OCI-LY3 (cell line): ENCODE results near the gene MUC4.

Experiments
- EZH2phosphoT487 ChIP-seq: fragments of 200-600 bp; shearing (Covaris generic); IDR thresholded peaks from 2 replicates; pipeline ENCODE4 v1.6.1; 2018; ENCODE audit warnings: antibody characterized with exemption, mixed run types, low read depth
- TF ChIP-seq, protein P1 (sequence below): fragments of 200-600, 300-600 bp; sonication (generic); IDR thresholded peaks from 2 replicates; pipeline ENCODE4 v1.5.1; 2014; ENCODE audit warnings: antibody characterized with exemption, low read length, low read depth

DNA sequence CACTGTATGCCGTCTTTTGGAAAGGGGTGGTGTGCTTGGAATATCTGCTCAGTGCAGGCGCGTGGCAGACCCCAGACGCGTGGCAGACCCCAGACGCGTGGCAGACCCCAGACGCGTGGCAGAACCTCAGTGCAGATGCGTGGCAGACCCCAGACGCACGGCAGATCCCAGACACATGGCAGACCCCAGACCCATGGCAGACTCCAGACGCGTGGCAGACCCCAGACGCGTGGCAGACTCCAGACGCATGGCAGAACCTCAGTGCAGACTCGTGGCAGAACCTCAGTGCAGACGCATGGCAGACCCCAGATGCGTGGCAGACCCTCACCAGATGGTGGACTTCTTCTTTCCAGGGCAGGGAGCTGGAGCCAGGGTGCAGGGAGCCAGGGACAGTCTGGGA is 637 bp upstream of the MUC4 start:
- TF ChIP-seq, protein P1, sequence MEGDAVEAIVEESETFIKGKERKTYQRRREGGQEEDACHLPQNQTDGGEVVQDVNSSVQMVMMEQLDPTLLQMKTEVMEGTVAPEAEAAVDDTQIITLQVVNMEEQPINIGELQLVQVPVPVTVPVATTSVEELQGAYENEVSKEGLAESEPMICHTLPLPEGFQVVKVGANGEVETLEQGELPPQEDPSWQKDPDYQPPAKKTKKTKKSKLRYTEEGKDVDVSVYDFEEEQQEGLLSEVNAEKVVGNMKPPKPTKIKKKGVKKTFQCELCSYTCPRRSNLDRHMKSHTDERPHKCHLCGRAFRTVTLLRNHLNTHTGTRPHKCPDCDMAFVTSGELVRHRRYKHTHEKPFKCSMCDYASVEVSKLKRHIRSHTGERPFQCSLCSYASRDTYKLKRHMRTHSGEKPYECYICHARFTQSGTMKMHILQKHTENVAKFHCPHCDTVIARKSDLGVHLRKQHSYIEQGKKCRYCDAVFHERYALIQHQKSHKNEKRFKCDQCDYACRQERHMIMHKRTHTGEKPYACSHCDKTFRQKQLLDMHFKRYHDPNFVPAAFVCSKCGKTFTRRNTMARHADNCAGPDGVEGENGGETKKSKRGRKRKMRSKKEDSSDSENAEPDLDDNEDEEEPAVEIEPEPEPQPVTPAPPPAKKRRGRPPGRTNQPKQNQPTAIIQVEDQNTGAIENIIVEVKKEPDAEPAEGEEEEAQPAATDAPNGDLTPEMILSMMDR, result no peak
- TF ChIP-seq EZH2phosphoT487, result no peak
